Large intestine (tissue), 3 donors: ENCODE data around the gene CLECL1. TPM values are rescaled to one million over a fixed set of nuclear protein-coding genes. Genes with fewer than 3 reads are reported as not detected.
"Not testable (repeated sequence)": the region's sequence is repeated elsewhere in the genome, so short reads cannot be mapped to it uniquely, and the experiment has no call there.

Source experiments
- DNase-seq, 2 donors: peaks; one replicate each; pipeline versions ENCODE4 v3.0.0 to v3.0.0-alpha.2; 2013
- H3K27ac ChIP-seq: one replicate; pipeline ENCODE4 v1.5.1; 2013; ENCODE audit warnings: low read length
- H3K27me3 ChIP-seq: 2 replicates; pipeline ENCODE4 v1.6.1; 2013; ENCODE audit warnings: low read length; ENCODE audit not compliant: control insufficient read depth, insufficient read depth
- H3K36me3 ChIP-seq: 2 replicates; pipeline ENCODE4 v1.6.1; 2013; ENCODE audit warnings: low read length; ENCODE audit not compliant: control insufficient read depth, insufficient read depth
- H3K4me1 ChIP-seq: one replicate; pipeline ENCODE4 v1.6.1; 2013; ENCODE audit warnings: low read length; ENCODE audit not compliant: control insufficient read depth, insufficient read depth
- H3K4me3 ChIP-seq: one replicate; pipeline ENCODE4 v1.5.1; 2013; ENCODE audit warnings: low read length
- H3K9me3 ChIP-seq: one replicate; pipeline ENCODE4 v1.6.1; 2013; ENCODE audit warnings: mild to moderate bottlenecking, low read depth, low read length, moderate library complexity; ENCODE audit not compliant: control insufficient read depth
- WGBS: methylation state at CpG from one replicate; pipeline ENCODE4 v1.1.5; 2013; ENCODE audit warnings: low lambda C conversion rate; ENCODE audit not compliant: insufficient coverage; 5-methylcytosine and 5-hydroxymethylcytosine counted together
- polyA plus RNA-seq: library from polyadenylated mRNA; unstranded; fragments of 120-200 nt; gene quantifications from one replicate; pipeline ENCODE4 v1.2.1, GENCODE V29; 2013

Gene CLECL1
- polyA plus RNA-seq, 1 donor: 0.31 TPM

DNA sequence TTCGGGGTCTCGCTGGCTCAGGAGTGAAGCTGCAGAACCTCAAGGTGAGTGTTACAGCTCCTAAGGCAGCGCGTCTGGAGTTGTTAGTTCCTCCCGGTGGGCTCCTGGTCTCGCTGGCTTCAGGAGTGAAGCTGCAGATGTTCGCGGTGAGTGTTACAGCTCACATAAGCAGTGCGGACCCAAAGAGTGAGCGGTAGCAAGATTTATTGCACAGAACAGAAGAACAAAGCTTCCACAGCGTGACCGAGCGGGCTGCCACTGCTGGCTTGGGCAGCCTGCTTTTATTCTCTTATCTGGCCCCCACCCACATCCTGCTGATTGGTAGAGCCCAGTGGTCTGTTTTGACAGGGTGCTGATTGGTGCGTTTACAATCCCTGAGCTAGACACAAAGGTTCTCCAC lies 6.0 kb upstream of the CLECL1 start:
- WGBS: no CpG with 5 or more reads among the region's 14 CpGs
- not testable (repeated sequence) for H3K9me3 ChIP-seq, H3K4me3 ChIP-seq, H3K27ac ChIP-seq, H3K4me1 ChIP-seq, DNase-seq, H3K36me3 ChIP-seq, H3K27me3 ChIP-seq

DNA sequence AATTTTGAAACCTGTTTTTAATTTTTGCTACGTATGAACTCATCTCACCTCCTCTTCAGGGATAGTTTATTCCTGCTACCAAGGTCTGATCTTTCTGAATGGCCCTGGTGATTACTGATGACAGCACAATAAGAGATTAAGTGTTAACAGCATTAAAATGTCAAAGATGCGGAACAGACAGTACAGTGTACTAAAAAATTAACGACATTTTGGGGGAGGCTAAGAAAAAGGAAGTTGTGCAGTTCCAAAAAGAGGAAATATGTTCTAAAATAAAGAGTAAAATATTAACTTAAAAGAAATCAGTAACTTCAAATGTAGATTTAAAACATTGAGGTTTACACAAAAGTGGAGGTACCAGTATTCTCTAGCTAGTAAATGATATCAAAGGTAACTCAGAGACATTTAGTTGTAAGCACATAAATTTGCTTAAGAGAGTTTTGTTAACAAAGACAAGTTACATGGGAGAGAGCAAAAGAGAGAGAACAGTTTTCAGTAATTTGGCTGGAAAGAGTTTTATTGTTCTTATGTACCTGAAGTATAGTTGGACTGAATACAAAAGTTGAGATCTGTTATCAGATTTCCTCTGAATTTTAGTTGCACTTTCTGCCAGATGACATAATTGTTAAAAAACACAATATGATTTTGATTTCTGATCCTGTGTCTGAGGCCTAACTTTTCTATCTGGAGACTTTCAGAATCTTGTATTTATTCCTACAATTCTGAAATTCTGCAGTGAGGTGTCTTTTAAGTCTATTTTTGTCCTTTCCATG lies 4.2 kb upstream of the CLECL1 start:
- 72% methylated on average over 3 of the region's 3 CpGs for WGBS
- peaks cover 2% of the 10 kb centered on the region for H3K27me3 ChIP-seq
- H3K36me3 ChIP-seq: no peaks in the 10 kb centered on the region
- DNase-seq: no peak
- no peak overlapping the region for H3K4me3 ChIP-seq
- H3K4me1 ChIP-seq: no peaks in the 10 kb centered on the region
- no peak overlapping the region for H3K27ac ChIP-seq
- H3K9me3 ChIP-seq: no peaks in the 10 kb centered on the region

DNA sequence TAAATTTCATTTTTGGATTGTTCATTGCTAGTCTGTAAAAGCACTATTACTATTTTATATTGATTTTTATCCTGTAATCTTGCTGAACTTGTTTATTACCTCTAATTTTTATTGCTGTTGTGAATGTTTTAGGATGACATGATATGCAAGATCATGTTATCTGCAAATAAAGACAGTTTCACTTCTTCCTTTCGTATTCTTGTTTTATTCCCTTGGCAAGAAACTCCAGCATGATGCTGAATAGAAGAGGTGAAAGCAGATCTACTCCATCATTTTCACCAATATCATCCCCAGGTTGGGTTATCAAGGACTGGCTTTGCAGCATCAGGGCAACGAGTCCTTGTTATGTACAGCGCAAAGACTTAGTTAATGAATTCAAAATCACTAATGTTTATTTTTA lies 2.7 kb upstream of the CLECL1 start:
- Histone ChIP-seq H3K4me1 (no peaks in the 10 kb centered on the region), H3K27ac (no peak overlapping the region), H3K9me3 (no peaks in the 10 kb centered on the region), H3K4me3 (no peak overlapping the region), H3K36me3 (no peaks in the 10 kb centered on the region), H3K27me3 (peaks cover 2% of the 10 kb centered on the region)
- no CpG with 5 or more reads among the region's 3 CpGs for WGBS
- no peak for DNase-seq

DNA sequence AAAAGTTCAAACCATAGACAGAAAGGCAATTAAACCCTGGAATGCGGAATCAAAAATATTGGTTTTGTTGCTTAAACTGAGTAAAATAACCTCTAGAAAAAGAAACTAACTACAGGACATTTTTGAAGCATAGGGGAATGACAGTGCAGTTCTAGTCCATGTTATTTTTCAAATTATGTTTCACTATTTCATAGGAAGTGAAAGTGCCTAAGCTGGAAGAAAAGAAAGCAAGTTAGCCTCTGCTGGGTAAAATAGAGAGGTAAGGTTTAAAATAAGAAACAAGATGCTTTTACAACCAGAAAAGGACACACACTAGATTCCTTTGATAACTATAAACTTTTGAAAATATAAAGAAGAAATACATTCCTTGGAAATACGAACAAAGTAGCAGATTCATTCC lies 1.1 kb downstream of the CLECL1 start:
- 100% methylated on average over 2 of the region's 2 CpGs for WGBS
- H3K4me1 ChIP-seq: no peaks in the 10 kb centered on the region
- DNase-seq: no peak
- no peaks in the 10 kb centered on the region for H3K36me3 ChIP-seq
- no peaks in the 10 kb centered on the region for H3K27me3 ChIP-seq
- no peaks in the 10 kb centered on the region for H3K9me3 ChIP-seq
- no peak overlapping the region for H3K27ac ChIP-seq
- no peak overlapping the region for H3K4me3 ChIP-seq

DNA sequence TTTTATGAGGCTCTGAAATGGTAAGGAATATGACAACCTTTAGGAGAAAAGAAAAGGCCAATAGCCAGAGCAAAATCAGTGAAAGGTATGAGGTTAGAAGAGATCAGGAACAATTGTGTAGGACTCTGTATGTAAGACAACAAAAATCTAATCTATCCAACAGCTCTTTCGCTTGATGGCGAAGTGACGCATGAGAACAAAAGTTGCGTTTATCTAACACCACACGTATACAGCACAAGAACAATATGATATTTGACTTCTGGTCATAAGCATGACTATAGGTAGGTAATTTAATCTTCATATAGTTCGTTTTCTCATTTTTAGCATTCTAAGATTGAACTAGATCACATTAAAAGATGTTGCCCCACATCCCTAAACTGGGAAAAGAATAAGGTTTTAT lies 1.5 kb downstream of the CLECL1 start:
- Histone ChIP-seq H3K4me1 (no peaks in the 10 kb centered on the region), H3K27ac (no peak overlapping the region), H3K4me3 (no peak overlapping the region), H3K27me3 (no peaks in the 10 kb centered on the region), H3K9me3 (no peaks in the 10 kb centered on the region), H3K36me3 (no peaks in the 10 kb centered on the region)
- WGBS: 93% methylated on average over 3 of the region's 6 CpGs
- no peak for DNase-seq

DNA sequence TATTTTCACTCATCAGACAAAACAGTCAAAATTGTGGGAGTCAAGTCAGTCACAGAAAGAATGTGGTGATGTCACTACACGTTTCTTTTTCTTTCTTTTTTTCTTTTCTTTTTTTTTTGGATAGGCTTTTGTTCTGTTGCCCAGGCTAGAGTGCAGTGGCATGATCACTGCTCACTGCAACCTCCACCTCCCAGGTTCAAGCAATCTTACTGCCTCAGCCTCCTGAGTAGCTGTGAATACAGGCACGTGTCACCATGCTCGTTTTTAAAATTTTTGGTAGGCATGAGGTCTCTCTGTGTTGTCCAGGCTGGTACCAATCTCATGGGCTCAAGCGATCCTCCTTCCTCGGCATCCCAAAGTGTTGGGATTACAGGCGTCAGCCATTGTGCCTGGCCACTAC lies 2.3 kb downstream of the CLECL1 start:
- DNase-seq: no peak
- Histone ChIP-seq H3K4me1 (no peaks in the 10 kb centered on the region), H3K9me3 (no peaks in the 10 kb centered on the region), H3K4me3 (no peak overlapping the region), H3K27me3 (no peaks in the 10 kb centered on the region), H3K36me3 (no peaks in the 10 kb centered on the region), H3K27ac (no peak overlapping the region)
- WGBS: 60% methylated on average over 1 of the region's 6 CpGs

DNA sequence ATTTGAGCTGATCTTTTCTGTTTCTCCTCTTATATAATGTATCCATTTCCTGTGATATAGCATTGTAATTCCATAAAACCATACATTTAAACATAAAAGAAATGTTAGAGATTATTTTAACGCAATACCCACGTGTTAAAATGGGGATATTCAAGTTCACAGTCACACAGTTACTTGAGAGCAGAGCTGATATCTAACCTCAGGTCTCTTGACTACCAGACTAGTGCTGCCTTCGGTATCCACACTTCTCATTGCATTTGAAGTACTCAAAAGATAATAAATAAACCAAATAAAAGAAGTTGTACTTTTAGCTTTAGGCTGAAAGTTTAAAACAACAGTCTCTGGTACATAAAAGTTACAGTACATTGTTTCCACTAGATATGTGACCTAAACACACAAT lies 2.9 kb downstream of the CLECL1 start:
- Histone ChIP-seq H3K36me3 (no peaks in the 10 kb centered on the region), H3K27ac (no peak overlapping the region), H3K9me3 (no peaks in the 10 kb centered on the region), H3K4me1 (no peaks in the 10 kb centered on the region), H3K4me3 (no peak overlapping the region), H3K27me3 (no peaks in the 10 kb centered on the region)
- WGBS: 60% methylated on average over 1 of the region's 3 CpGs
- no peak for DNase-seq

DNA sequence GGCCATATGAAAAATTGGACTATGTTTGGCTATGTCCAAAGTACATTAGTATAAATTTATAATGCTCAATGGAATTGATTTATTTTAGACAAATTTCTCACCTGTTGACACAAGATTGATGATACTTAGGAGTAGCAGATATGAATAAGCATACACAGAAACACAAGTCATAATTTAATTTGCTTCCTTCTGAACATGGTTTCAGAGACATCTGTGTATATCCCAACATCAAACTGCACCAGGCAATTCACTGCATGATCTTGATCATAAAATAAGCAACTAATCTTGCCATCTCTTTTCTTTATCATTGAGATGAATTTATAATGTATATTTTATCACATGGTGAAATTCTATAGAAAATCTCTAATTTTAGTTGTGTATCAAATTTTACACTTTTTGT lies 3.8 kb downstream of the CLECL1 start:
- Histone ChIP-seq H3K27ac (no peak overlapping the region), H3K4me1 (no peaks in the 10 kb centered on the region), H3K9me3 (no peaks in the 10 kb centered on the region), H3K4me3 (no peak overlapping the region), H3K27me3 (no peaks in the 10 kb centered on the region), H3K36me3 (no peaks in the 10 kb centered on the region)
- no peak for DNase-seq

DNA sequence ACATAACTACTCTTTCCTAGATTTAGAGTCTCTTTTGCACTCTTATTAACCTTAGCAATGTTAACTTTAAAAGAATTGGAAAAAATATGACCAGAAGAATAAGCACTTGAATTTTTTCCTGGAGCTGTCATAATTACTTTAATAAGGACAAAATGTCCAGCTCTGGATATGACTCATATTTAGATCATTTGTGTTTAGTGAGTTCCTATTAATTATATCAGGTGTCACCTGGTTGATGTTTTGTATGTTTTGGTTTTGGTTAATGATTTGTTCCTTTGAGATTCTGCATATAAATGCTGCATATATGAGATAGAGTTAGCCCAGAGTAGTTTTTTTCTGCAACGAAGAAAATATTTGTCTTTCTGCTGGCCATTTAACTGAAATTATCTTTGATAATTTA lies 5.1 kb downstream of the CLECL1 start:
- H3K9me3 ChIP-seq: no peaks in the 10 kb centered on the region
- H3K27ac ChIP-seq: no peak overlapping the region
- no peak overlapping the region for H3K4me3 ChIP-seq
- no peaks in the 10 kb centered on the region for H3K27me3 ChIP-seq
- H3K36me3 ChIP-seq: no peaks in the 10 kb centered on the region
- whole genome bisulfite sequencing: no CpG with 5 or more reads among the region's 1 CpG
- H3K4me1 ChIP-seq: no peaks in the 10 kb centered on the region
- no peak for DNase-seq

DNA sequence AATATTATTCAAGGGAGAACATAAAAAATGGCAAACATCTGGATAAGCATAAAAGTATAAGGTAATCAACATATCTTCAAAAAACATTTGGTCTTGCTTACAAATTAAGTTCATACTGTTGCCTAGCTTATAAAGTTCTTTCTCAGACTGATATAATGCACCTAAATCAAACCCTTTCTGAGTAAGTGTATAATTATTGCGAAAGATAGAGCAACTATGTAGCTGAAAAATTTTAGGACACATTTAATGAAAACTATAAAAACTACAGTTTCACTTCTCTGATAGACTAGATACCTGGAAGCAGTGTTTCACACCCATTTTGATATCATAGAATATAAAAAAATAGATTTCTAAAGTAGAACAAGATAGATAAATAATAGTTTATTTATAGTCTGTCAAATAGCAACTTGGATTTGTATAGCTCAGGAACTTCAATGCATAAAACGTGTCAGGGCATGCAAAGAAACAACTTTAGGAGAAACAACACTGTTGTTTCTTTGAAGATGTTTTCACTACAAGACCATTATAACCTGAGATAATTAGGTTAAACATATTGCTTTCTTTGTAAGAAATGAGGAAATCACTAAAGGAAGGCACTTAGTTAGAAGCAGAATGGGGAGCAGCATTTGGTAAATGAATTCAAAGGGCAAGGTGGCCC lies 7.6 kb downstream of the CLECL1 start:
- WGBS: 100% methylated on average over 1 of the region's 2 CpGs
- H3K27me3 ChIP-seq: no peaks in the 10 kb centered on the region
- H3K9me3 ChIP-seq: no peaks in the 10 kb centered on the region
- H3K4me1 ChIP-seq: no peaks in the 10 kb centered on the region
- no peak overlapping the region for H3K27ac ChIP-seq
- DNase-seq: no peak
- H3K4me3 ChIP-seq: no peak overlapping the region
- no peaks in the 10 kb centered on the region for H3K36me3 ChIP-seq

DNA sequence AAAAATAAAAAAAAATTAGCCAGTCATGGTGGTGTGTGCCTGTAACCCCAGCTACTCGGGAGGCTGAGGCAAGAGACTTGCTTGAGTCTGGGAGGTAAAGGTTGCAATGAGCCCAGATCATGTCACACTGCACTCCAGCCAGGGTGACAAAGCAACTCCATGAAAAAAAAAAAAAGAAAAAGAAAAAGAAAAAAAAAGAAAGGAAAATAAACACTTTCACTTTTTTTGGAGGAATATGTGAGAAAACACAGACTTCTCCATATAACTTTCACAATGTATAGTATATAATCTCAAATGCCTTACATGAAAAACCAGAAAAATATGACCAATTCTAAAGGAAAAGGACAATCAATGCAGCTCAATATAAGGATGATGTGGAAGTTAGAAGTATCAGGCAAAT lies 8.9 kb downstream of the CLECL1 start:
- Histone ChIP-seq H3K4me3 (no peak overlapping the region), H3K27ac (no peak overlapping the region), H3K27me3 (no peaks in the 10 kb centered on the region), H3K36me3 (no peaks in the 10 kb centered on the region), H3K4me1 (no peaks in the 10 kb centered on the region), H3K9me3 (no peaks in the 10 kb centered on the region)
- WGBS: 75% methylated on average over 1 of the region's 1 CpG
- no peak for DNase-seq
